ENCODE measurements around the gene PITRM1.

The PITRM1 gene

DNA sequence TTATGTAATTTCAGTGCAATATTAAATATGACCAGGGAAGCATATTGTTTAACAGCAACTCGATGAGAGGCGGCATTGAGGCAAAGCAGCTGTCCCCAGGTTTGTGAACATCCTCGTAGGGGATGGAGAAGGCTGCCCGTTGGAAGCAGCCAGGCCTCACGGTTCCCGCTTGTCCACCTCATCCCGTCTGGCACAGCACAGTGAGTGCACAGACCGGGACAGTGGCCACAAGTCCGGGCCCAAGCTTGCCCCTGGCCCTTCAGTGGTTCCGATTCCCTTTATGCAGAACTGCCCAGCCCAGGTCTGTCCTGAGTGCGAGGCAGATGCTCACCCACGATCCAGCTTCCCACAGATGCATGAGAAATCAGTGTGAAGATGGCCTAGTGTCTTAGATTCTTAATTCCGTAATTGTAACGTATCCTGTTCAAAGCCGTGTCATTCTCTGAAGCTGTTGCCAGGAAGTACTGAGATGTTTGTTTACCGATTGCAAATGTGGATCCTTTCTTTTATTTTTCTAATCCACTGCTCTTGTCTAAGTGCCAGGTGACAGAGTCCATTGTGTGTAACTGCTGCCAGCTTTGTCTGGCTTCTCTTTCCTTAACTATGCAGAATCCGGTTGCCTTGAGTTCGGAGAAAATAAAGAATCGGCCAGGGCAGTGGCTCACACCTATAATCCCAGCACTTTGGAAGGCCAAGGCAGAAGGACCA is 69.7 kb downstream of the PITRM1 start:
- Histone ChIP-seq H3K36me3 (ENCODE audit: control insufficient read depth in 4 of 4, insufficient read depth in 4 of 4, low read length in 3 of 4) (peaks cover 6 to 79% (median 59%) of the 10 kb centered on the region in 4 experiments), H3K27ac (ENCODE audit: insufficient read depth in 1 of 2, low read depth in 1 of 2, low read length in 2 of 2, poor library complexity in 1 of 2, severe bottlenecking in 2 of 2) (no peak overlapping the region), H3K4me1 (ENCODE audit: control extremely low read depth in 1 of 4, control insufficient read depth in 4 of 4, insufficient read depth in 4 of 4, low read length in 3 of 4) (peaks cover 0 to 6% (median 0%) of the 10 kb centered on the region in 4 experiments), H3K27me3 (replicated peaks in 2 of 5; ENCODE audit: control insufficient read depth in 4 of 5, insufficient read depth in 5 of 5, low read length in 4 of 5) (no peaks in the 10 kb centered on the region), H3K9me3 (ENCODE audit: control extremely low read depth in 1 of 5, control insufficient read depth in 4 of 5, insufficient read depth in 2 of 5, low read depth in 1 of 5, low read length in 4 of 5) (no peaks in the 10 kb centered on the region), H3K4me3 (ENCODE audit: control insufficient read depth in 1 of 7, extremely low read depth in 1 of 7, insufficient read depth in 4 of 7, low read depth in 2 of 7, low read length in 6 of 7) (no peak overlapping the region)
- CTCF ChIA-PET: interaction anchor here (0.9 kb wide), 1 partner anchor 19 kb away, joined by 3 read pairs; no protein-coding TSS in a partner anchor
- WGBS (ENCODE audit: insufficient coverage): 96% methylated on average over 17 of the region's 19 CpGs
- POLR2A ChIA-PET: no interaction called here
- DNase-seq: no peak

DNA sequence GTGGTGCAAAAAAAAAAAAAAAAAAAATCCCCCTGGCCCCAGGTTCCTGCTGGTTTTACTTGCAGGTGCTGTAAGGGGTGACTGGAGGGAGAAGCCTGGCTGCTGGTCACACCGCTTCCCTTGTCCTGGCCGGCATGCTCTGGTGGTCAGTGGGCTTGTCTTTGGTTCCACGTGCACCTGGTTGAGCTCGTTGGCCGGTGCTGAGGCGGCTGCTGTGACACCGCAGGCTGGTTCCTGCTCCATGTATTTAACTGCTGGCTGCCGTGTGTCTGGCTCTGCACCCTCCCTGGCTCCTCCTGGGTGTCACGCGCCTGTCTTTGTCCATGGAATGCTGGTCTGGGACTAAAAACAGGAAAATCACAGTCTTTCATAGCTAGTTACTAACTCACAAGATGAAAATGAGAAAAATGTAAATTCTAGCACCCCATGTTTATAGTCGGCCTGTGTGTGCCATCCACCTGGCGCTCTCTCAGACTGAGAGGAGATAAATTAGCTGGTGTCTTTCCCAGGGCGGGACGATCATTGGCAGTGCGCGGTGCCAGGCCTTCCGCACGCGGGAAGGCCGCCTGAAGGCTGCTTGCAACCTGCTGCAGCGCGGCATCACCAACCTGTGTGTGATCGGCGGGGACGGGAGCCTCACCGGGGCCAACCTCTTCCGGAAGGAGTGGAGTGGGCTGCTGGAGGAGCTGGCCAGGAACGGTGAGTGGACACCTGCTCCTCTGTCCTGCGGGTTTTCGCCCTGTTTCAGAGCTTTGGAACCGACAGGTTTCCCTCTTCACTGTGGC is 71.5 kb downstream of the PITRM1 start:
- ChIA-PET POLR2A (no interaction called here), CTCF (interaction anchor here (1.3 kb wide), 1 partner anchor 9 kb away, joined by 6 read pairs; no protein-coding TSS in a partner anchor)
- Histone ChIP-seq H3K4me1 (ENCODE audit: control extremely low read depth in 1 of 4, control insufficient read depth in 4 of 4, insufficient read depth in 4 of 4, low read length in 3 of 4) (peaks cover under 1 to 16% (median 12%) of the 10 kb centered on the region in 4 experiments), H3K27ac (ENCODE audit: insufficient read depth in 1 of 2, low read depth in 1 of 2, low read length in 2 of 2, poor library complexity in 1 of 2, severe bottlenecking in 2 of 2) (no peak overlapping the region), H3K36me3 (ENCODE audit: control insufficient read depth in 4 of 4, insufficient read depth in 4 of 4, low read length in 3 of 4) (peaks cover 5 to 73% (median 50%) of the 10 kb centered on the region in 4 experiments), H3K4me3 (ENCODE audit: control insufficient read depth in 1 of 7, extremely low read depth in 1 of 7, insufficient read depth in 4 of 7, low read depth in 2 of 7, low read length in 6 of 7) (no peak overlapping the region), H3K27me3 (replicated peaks in 2 of 5; ENCODE audit: control insufficient read depth in 4 of 5, insufficient read depth in 5 of 5, low read length in 4 of 5) (no peaks in the 10 kb centered on the region), H3K9me3 (ENCODE audit: control extremely low read depth in 1 of 5, control insufficient read depth in 4 of 5, insufficient read depth in 2 of 5, low read depth in 1 of 5, low read length in 4 of 5) (no peaks in the 10 kb centered on the region)
- WGBS (ENCODE audit: insufficient coverage): 98% methylated on average over 28 of the region's 31 CpGs
- DNase-seq: no peak

GRCh38 chr10:3100093-3100792 is 72.3 kb downstream of the PITRM1 start:
- Histone ChIP-seq H3K27me3 (replicated peaks in 2 of 5; ENCODE audit: control insufficient read depth in 4 of 5, insufficient read depth in 5 of 5, low read length in 4 of 5) (no peaks in the 10 kb centered on the region), H3K27ac (ENCODE audit: insufficient read depth in 1 of 2, low read depth in 1 of 2, low read length in 2 of 2, poor library complexity in 1 of 2, severe bottlenecking in 2 of 2) (no peak overlapping the region), H3K36me3 (ENCODE audit: control insufficient read depth in 4 of 4, insufficient read depth in 4 of 4, low read length in 3 of 4) (peaks cover 5 to 66% (median 45%) of the 10 kb centered on the region in 4 experiments), H3K9me3 (ENCODE audit: control extremely low read depth in 1 of 5, control insufficient read depth in 4 of 5, insufficient read depth in 2 of 5, low read depth in 1 of 5, low read length in 4 of 5) (no peaks in the 10 kb centered on the region), H3K4me3 (ENCODE audit: control insufficient read depth in 1 of 7, extremely low read depth in 1 of 7, insufficient read depth in 4 of 7, low read depth in 2 of 7, low read length in 6 of 7) (no peak overlapping the region), H3K4me1 (ENCODE audit: control extremely low read depth in 1 of 4, control insufficient read depth in 4 of 4, insufficient read depth in 4 of 4, low read length in 3 of 4) (peaks cover 3 to 22% (median 20%) of the 10 kb centered on the region in 4 experiments)
- POLR2A ChIA-PET: no interaction called here
- CTCF ChIA-PET: interaction anchor here (1.3 kb wide), 1 partner anchor 10 kb away, joined by 6 read pairs; no protein-coding TSS in a partner anchor
- 98% methylated on average over 12 of the region's 19 CpGs for WGBS (ENCODE audit: insufficient coverage)
- DNase-seq: no peak

- peak in 2 of 3 donors; percentile 15 to 31 for DNase-seq
- H3K9me3 ChIP-seq (ENCODE audit: control extremely low read depth in 1 of 5, control insufficient read depth in 4 of 5, insufficient read depth in 2 of 5, low read depth in 1 of 5, low read length in 4 of 5): no peaks in the 10 kb centered on the region
- no peaks in the 10 kb centered on the region for H3K27me3 ChIP-seq (replicated peaks in 2 of 5; ENCODE audit: control insufficient read depth in 4 of 5, insufficient read depth in 5 of 5, low read length in 4 of 5)
- H3K4me1 ChIP-seq (ENCODE audit: control extremely low read depth in 1 of 4, control insufficient read depth in 4 of 4, insufficient read depth in 4 of 4, low read length in 3 of 4): peaks cover 7 to 30% (median 27%) of the 10 kb centered on the region in 4 experiments
- 97% methylated on average over 17 of the region's 22 CpGs for WGBS (ENCODE audit: insufficient coverage)
- POLR2A ChIA-PET: no interaction called here
- peak overlapping the region in 1 of 2 experiments; percentile 52 for H3K27ac ChIP-seq (ENCODE audit: insufficient read depth in 1 of 2, low read depth in 1 of 2, low read length in 2 of 2, poor library complexity in 1 of 2, severe bottlenecking in 2 of 2)
- H3K4me3 ChIP-seq (ENCODE audit: control insufficient read depth in 1 of 7, extremely low read depth in 1 of 7, insufficient read depth in 4 of 7, low read depth in 2 of 7, low read length in 6 of 7): no peak overlapping the region
- peaks cover 4 to 58% (median 38%) of the 10 kb centered on the region in 4 experiments for H3K36me3 ChIP-seq (ENCODE audit: control insufficient read depth in 4 of 4, insufficient read depth in 4 of 4, low read length in 3 of 4)
- CTCF ChIA-PET: no interaction called here
Measured at GRCh38 chr10:3099291-3100092, 73.1 kb downstream of the PITRM1 start.

- Histone ChIP-seq H3K36me3 (ENCODE audit: control insufficient read depth in 4 of 4, insufficient read depth in 4 of 4, low read length in 3 of 4) (peaks cover 3 to 56% (median 31%) of the 10 kb centered on the region in 4 experiments), H3K27ac (ENCODE audit: insufficient read depth in 1 of 2, low read depth in 1 of 2, low read length in 2 of 2, poor library complexity in 1 of 2, severe bottlenecking in 2 of 2) (peak overlapping the region in 1 of 2 experiments; percentile 52), H3K9me3 (ENCODE audit: control extremely low read depth in 1 of 5, control insufficient read depth in 4 of 5, insufficient read depth in 2 of 5, low read depth in 1 of 5, low read length in 4 of 5) (no peaks in the 10 kb centered on the region), H3K27me3 (replicated peaks in 2 of 5; ENCODE audit: control insufficient read depth in 4 of 5, insufficient read depth in 5 of 5, low read length in 4 of 5) (no peaks in the 10 kb centered on the region), H3K4me1 (ENCODE audit: control extremely low read depth in 1 of 4, control insufficient read depth in 4 of 4, insufficient read depth in 4 of 4, low read length in 3 of 4) (peaks cover 7 to 37% (median 34%) of the 10 kb centered on the region in 4 experiments), H3K4me3 (ENCODE audit: control insufficient read depth in 1 of 7, extremely low read depth in 1 of 7, insufficient read depth in 4 of 7, low read depth in 2 of 7, low read length in 6 of 7) (no peak overlapping the region)
- POLR2A ChIA-PET: no interaction called here
- CTCF ChIA-PET: no interaction called here
- no peak for DNase-seq
- WGBS (ENCODE audit: insufficient coverage): 96% methylated on average over 8 of the region's 11 CpGs
Measured at GRCh38 chr10:3098689-3099088, 73.9 kb downstream of the PITRM1 start.

- Histone ChIP-seq H3K4me3 (ENCODE audit: control insufficient read depth in 1 of 7, extremely low read depth in 1 of 7, insufficient read depth in 4 of 7, low read depth in 2 of 7, low read length in 6 of 7) (no peak overlapping the region), H3K9me3 (ENCODE audit: control extremely low read depth in 1 of 5, control insufficient read depth in 4 of 5, insufficient read depth in 2 of 5, low read depth in 1 of 5, low read length in 4 of 5) (no peaks in the 10 kb centered on the region), H3K27me3 (replicated peaks in 2 of 5; ENCODE audit: control insufficient read depth in 4 of 5, insufficient read depth in 5 of 5, low read length in 4 of 5) (no peaks in the 10 kb centered on the region), H3K36me3 (ENCODE audit: control insufficient read depth in 4 of 4, insufficient read depth in 4 of 4, low read length in 3 of 4) (peaks cover 0 to 51% (median 21%) of the 10 kb centered on the region in 4 experiments), H3K4me1 (ENCODE audit: control extremely low read depth in 1 of 4, control insufficient read depth in 4 of 4, insufficient read depth in 4 of 4, low read length in 3 of 4) (peaks cover 7 to 40% (median 35%) of the 10 kb centered on the region in 4 experiments), H3K27ac (ENCODE audit: insufficient read depth in 1 of 2, low read depth in 1 of 2, low read length in 2 of 2, poor library complexity in 1 of 2, severe bottlenecking in 2 of 2) (peak overlapping the region in 1 of 2 experiments; percentile 98)
- WGBS (ENCODE audit: insufficient coverage): 81% methylated on average over 4 of the region's 9 CpGs
- ChIA-PET CTCF (no interaction called here), POLR2A (no interaction called here)
- DNase-seq: no peak
Measured at GRCh38 chr10:3097160-3097559, 75.4 kb downstream of the PITRM1 start.

Measured in common myeloid progenitor, CD34-positive (primary cell).